Mesenchymal stem cell (in vitro differentiated cells and primary cell): ENCODE measurements around the gene ALPL.

ENCODE experiments used
- DNase-seq: peaks from one replicate; pipeline ENCODE4 v3.0.0-alpha.2; 2013
- H2AFZ ChIP-seq: one replicate; pipeline ENCODE4 v1.6.1; 2013; ENCODE audit warnings: low read depth, mild to moderate bottlenecking, control low read depth, inconsistent platforms, low read length, moderate library complexity
- H2AK5ac ChIP-seq: 2 replicates; pipeline ENCODE4 v1.6.1; 2013; ENCODE audit warnings: low read length, moderate library complexity, mild to moderate bottlenecking, inconsistent platforms; ENCODE audit not compliant: severe bottlenecking
- H2BK120ac ChIP-seq: one replicate; pipeline ENCODE4 v1.6.1; 2013; ENCODE audit warnings: low read depth, mild to moderate bottlenecking, inconsistent platforms, low read length, moderate library complexity
- H2BK12ac ChIP-seq, 2 experiments: one replicate each; pipeline ENCODE4 v1.6.1; 2013; ENCODE audit warnings: inconsistent platforms in 2 of 2, low read length in 2 of 2, mild to moderate bottlenecking in 2 of 2, moderate library complexity in 2 of 2, control low read depth in 1 of 2
- H2BK15ac ChIP-seq: one replicate; pipeline ENCODE4 v1.6.1; 2013; ENCODE audit warnings: mild to moderate bottlenecking, low read depth, inconsistent platforms; ENCODE audit not compliant: poor library complexity, severe bottlenecking
- H2BK5ac ChIP-seq: 2 replicates; pipeline ENCODE4 v1.6.1; 2013; ENCODE audit warnings: low read depth, mild to moderate bottlenecking, low read length, control low read depth, inconsistent platforms; ENCODE audit not compliant: poor library complexity, severe bottlenecking
- H3K14ac ChIP-seq, 2 experiments: one replicate each; pipeline ENCODE4 v1.6.1; 2013; ENCODE audit warnings: inconsistent platforms in 2 of 2, low read length in 2 of 2, control low read depth in 1 of 2, mild to moderate bottlenecking in 1 of 2, moderate library complexity in 1 of 2
- H3K18ac ChIP-seq, 2 experiments: one replicate each; pipeline ENCODE4 v1.6.1; 2013; ENCODE audit warnings: inconsistent platforms in 2 of 2, low read length in 2 of 2, control low read depth in 1 of 2, low read depth in 1 of 2, mild to moderate bottlenecking in 1 of 2
- H3K23ac ChIP-seq, 2 experiments: one replicate each; pipeline ENCODE4 v1.6.1; 2013; ENCODE audit warnings: inconsistent platforms in 2 of 2, low read length in 2 of 2, mild to moderate bottlenecking in 2 of 2, moderate library complexity in 2 of 2, control low read depth in 1 of 2
- H3K27ac ChIP-seq: 2 replicates; pipeline ENCODE4 v1.5.1; 2013; ENCODE audit warnings: mild to moderate bottlenecking, moderate library complexity, low read length, control low read depth, inconsistent platforms; ENCODE audit not compliant: poor library complexity, severe bottlenecking
- H3K27me3 ChIP-seq, 2 experiments: 2 replicates each; pipeline versions ENCODE4 v1.6.1 to v1.7.0; 2013; ENCODE audit warnings: low read length in 2 of 2, mild to moderate bottlenecking in 2 of 2, moderate library complexity in 2 of 2, control low read depth in 1 of 2, inconsistent platforms in 1 of 2; ENCODE audit not compliant: control insufficient read depth in 1 of 2, insufficient read depth in 1 of 2
- H3K36me3 ChIP-seq, 2 experiments: 2 replicates each; pipeline versions ENCODE4 v1.6.1 to v1.7.0; 2013; ENCODE audit warnings: low read length in 2 of 2, control low read depth in 1 of 2, inconsistent platforms in 1 of 2, low read depth in 1 of 2, mild to moderate bottlenecking in 1 of 2; ENCODE audit not compliant: insufficient read depth in 2 of 2, control insufficient read depth in 1 of 2
- H3K4ac ChIP-seq, 2 experiments: one replicate each; pipeline ENCODE4 v1.6.1; 2013; ENCODE audit warnings: inconsistent platforms in 2 of 2, low read length in 2 of 2, mild to moderate bottlenecking in 2 of 2, moderate library complexity in 2 of 2, control low read depth in 1 of 2, low read depth in 1 of 2
- H3K4me1 ChIP-seq: 2 replicates; pipeline ENCODE4 v1.6.1; 2013; ENCODE audit warnings: low read depth, low read length, control low read depth; ENCODE audit not compliant: control insufficient read depth, insufficient read depth
- H3K4me2 ChIP-seq: 2 replicates; pipeline ENCODE4 v1.6.1; 2013; ENCODE audit warnings: low read length, mild to moderate bottlenecking, inconsistent platforms; ENCODE audit not compliant: poor library complexity, severe bottlenecking
- H3K4me3 ChIP-seq, 2 experiments: 2 replicates each; pipeline versions ENCODE4 v1.5.1 to v1.7.0; 2013; ENCODE audit warnings: low read length in 2 of 2, mild to moderate bottlenecking in 2 of 2, control low read depth in 1 of 2, low read depth in 1 of 2; ENCODE audit not compliant: insufficient read depth in 1 of 2
- H3K79me1 ChIP-seq: replicated peaks from 2 replicates; pipeline ENCODE4 v1.6.1; 2013; ENCODE audit warnings: mild to moderate bottlenecking, control low read depth, low read length, inconsistent platforms; ENCODE audit not compliant: poor library complexity, severe bottlenecking
- H3K9ac ChIP-seq: 2 replicates; pipeline ENCODE4 v1.7.0; 2013; ENCODE audit warnings: mild to moderate bottlenecking, low read length, moderate library complexity
- H3K9me3 ChIP-seq: 2 replicates; pipeline ENCODE4 v1.7.0; 2013; ENCODE audit warnings: mild to moderate bottlenecking, low read length; ENCODE audit not compliant: control insufficient read depth
- H4K8ac ChIP-seq: one replicate; pipeline ENCODE4 v1.6.1; 2013; ENCODE audit warnings: inconsistent platforms, mild to moderate bottlenecking, low read length, moderate library complexity
- H4K91ac ChIP-seq: one replicate; pipeline ENCODE4 v1.6.1; 2013; ENCODE audit warnings: mild to moderate bottlenecking, low read length, inconsistent platforms
- WGBS: methylation state at CpG from one replicate; pipeline ENCODE4 v1.1.7; 2013; ENCODE audit warnings: mixed read lengths; 5-methylcytosine and 5-hydroxymethylcytosine counted together

Gene ALPL

DNA sequence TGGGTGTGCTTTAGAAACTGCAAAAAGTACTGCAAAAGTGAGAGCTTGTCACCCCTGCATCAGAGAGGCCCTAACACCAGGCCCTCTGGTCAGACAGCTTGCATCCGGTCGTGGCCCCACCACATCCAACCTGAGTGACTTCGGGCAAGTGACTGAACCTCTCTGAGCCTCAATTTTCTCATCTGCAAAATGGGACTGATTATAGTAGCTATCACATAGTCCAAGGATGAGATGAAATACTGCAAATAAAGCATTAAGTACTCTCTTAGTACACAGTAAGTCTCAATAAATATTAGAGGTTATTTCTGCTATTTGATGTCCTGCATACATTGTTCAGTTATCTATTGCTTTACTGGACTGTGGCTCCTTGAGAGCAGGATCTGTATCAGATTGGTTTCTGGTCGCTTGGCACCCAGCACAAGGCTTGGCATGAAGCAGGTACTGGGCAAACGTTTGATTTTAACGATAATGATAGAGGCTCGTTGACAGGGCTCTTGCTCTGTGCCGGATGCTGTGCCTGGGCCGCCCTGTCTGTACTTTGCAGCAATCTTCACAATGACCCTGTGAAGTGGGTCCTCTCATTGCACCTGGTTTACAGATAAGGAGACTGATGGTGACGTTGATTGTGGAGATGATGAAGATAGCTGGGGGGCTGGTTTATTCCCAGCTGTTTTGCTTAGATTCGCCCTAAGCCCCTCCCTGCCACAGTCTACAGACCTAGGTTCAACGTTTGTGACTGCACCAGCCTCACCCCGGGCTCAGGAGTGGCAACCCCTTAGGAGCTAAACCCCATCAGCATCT, 116.4 kb downstream of the ALPL start:
- Histone ChIP-seq H2BK5ac (no peak overlapping the region), H3K4me3 (no peak overlapping the region), H3K36me3 (no peaks in the 10 kb centered on the region), H3K27me3 (peaks cover 8 to 78% of the 10 kb centered on the region in 2 experiments), H4K91ac (no peak overlapping the region), H3K9me3 (no peaks in the 10 kb centered on the region), H2BK120ac (no peak overlapping the region), H3K23ac (no peak overlapping the region), H3K4me2 (no peak overlapping the region), H3K4me1 (peaks cover 28% of the 10 kb centered on the region), H2BK12ac (no peak overlapping the region), H2AFZ (no peak overlapping the region), H3K27ac (no peak overlapping the region), H2BK15ac (no peak overlapping the region), H3K9ac (no peak overlapping the region), H4K8ac (no peak overlapping the region), H3K79me1 (no peaks in the 10 kb centered on the region), H3K18ac (no peak overlapping the region), H3K14ac (no peak overlapping the region), H3K4ac (no peak overlapping the region), H2AK5ac (no peak overlapping the region)
- 73% methylated on average over 12 of the region's 13 CpGs for WGBS
- DNase-seq: no peak

DNA sequence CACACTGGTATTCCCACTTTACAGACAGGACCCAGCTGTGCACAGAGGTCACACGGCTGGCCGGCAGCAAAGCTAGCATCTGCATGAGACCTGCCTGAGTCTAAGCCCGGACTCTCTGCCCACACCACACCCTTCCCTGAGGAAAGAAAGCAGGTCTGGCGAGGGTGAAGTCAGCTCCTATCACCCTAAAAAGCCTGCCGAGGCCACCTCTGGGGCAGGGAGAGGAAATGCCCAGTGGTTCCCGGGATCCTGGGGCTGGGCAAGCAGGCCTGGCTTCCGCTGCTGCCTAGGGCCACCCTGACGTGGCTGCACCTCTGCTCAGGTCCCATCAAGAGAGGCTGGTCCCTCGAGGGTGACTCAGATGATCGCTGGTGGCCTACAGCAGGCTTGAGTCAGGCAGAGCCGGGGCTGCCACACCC, 117.7 kb downstream of the ALPL start:
- Histone ChIP-seq H3K4ac (no peak overlapping the region), H2BK120ac (no peak overlapping the region), H2BK15ac (no peak overlapping the region), H3K4me2 (no peak overlapping the region), H2BK5ac (no peak overlapping the region), H3K36me3 (no peaks in the 10 kb centered on the region), H3K9ac (no peak overlapping the region), H3K4me1 (peaks cover 36% of the 10 kb centered on the region), H3K4me3 (no peak overlapping the region), H2AK5ac (no peak overlapping the region), H3K9me3 (no peaks in the 10 kb centered on the region), H3K18ac (no peak overlapping the region), H3K23ac (no peak overlapping the region), H4K91ac (no peak overlapping the region), H3K27ac (no peak overlapping the region), H3K14ac (peak overlapping the region in 1 of 2 experiments; percentile 61), H3K27me3 (peaks cover 13 to 75% of the 10 kb centered on the region in 2 experiments), H3K79me1 (no peaks in the 10 kb centered on the region), H4K8ac (no peak overlapping the region), H2AFZ (no peak overlapping the region), H2BK12ac (no peak overlapping the region)
- 76% methylated on average over 11 of the region's 11 CpGs for WGBS
- no peak for DNase-seq
